ENCODE data around the gene RABL2B. TPM values are rescaled to one million over a fixed set of nuclear protein-coding genes. Genes with fewer than 3 reads are reported as not detected.
"Not testable (repeated sequence)": the region's sequence is repeated elsewhere in the genome, so short reads cannot be mapped to it uniquely, and the experiment has no call there.

RABL2B gene
- total RNA-seq, 1 experiment from 2014 or later, result 38.4 TPM

DNA sequence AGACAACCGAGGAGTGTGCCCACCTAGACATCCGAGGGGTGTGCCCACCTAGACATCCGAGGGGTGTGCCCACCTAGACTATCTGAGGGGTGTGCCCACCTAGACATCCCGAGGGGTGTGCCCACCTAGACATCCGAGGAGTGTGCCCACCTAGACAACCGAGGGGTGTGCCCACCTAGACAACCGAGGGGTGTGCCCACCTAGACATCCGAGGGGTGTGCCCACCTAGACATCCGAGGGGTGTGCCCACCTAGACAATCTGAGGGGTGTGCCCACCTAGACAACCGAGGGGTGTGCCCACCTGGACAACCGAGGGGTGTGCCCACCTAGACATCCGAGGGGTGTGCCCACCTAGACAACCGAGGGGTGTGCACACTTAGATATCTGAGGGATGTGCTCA, 34.8 kb downstream of the RABL2B start:
- BruUV-seq (replicated peaks); H3K4me3 Mint-ChIP-seq (ENCODE audit: low read depth, unreplicated experiment); CTCF ChIA-PET; H3K36me3 Mint-ChIP-seq (ENCODE audit: insufficient read depth, unreplicated experiment); H3K9me3 Mint-ChIP-seq (ENCODE audit: low read depth, unreplicated experiment); intact Hi-C loops (cut with micrococcal nuclease; ENCODE audit: unreplicated experiment); DNase-seq; H3K27ac Mint-ChIP-seq (ENCODE audit: unreplicated experiment); H3K4me1 Mint-ChIP-seq (ENCODE audit: low read depth, unreplicated experiment): not testable (repeated sequence)
- H3K27me3 Mint-ChIP-seq (ENCODE audit: unreplicated experiment), result peaks cover 42% of the 10 kb centered on the region

DNA sequence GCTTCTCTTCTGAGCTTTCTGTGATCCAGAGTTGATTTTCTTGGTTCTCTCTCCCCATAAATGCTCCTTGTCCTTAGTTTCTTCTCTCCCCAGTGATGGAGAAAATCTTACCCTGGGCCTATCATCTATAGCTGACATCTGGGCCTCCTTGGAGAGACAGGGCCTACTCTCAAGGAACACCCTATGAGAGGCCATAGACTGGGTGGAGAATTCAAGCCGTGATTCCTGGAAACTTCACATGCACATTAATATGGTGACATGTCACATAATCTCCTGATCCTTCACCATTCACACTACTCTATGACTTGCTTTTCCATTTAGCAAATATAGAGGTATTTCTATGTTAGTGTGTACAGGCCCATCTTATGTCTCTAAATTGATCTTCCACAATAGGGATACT, 35.9 kb downstream of the RABL2B start:
- not testable (repeated sequence) for BruUV-seq (replicated peaks)

DNA sequence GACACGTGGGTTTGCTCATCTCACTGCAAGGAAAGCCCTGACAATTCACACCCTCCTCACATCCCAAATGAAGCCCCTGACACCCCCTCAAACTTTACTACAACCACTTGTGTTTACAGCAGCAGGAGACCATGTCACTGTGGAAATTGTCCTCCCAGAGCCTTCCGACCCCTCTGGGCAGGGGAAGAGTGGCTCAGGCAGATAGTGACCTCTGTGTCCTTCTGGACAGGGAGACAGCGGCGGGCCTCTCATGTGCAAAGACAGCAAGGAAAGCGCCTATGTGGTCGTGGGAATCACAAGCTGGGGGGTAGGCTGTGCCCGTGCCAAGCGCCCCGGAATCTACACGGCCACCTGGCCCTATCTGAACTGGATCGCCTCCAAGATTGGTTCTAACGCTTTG, 39.0 kb downstream of the RABL2B start:
- H3K4me1 Mint-ChIP-seq (ENCODE audit: low read depth, unreplicated experiment); BruUV-seq (replicated peaks); H3K4me3 Mint-ChIP-seq (ENCODE audit: low read depth, unreplicated experiment); CTCF ChIA-PET; DNase-seq; intact Hi-C loops (cut with micrococcal nuclease; ENCODE audit: unreplicated experiment); H3K27ac Mint-ChIP-seq (ENCODE audit: unreplicated experiment); H3K9me3 Mint-ChIP-seq (ENCODE audit: low read depth, unreplicated experiment); H3K36me3 Mint-ChIP-seq (ENCODE audit: insufficient read depth, unreplicated experiment): not testable (repeated sequence)
- peaks cover 39% of the 10 kb centered on the region for H3K27me3 Mint-ChIP-seq (ENCODE audit: unreplicated experiment)

More for the DNA sequence above, 35.9 kb downstream of the RABL2B start:
- H3K9me3 Mint-ChIP-seq (ENCODE audit: low read depth, unreplicated experiment); H3K27ac Mint-ChIP-seq (ENCODE audit: unreplicated experiment); H3K4me1 Mint-ChIP-seq (ENCODE audit: low read depth, unreplicated experiment); DNase-seq; H3K4me3 Mint-ChIP-seq (ENCODE audit: low read depth, unreplicated experiment); CTCF ChIA-PET; H3K36me3 Mint-ChIP-seq (ENCODE audit: insufficient read depth, unreplicated experiment); intact Hi-C loops (cut with micrococcal nuclease; ENCODE audit: unreplicated experiment): not testable (repeated sequence)
- peaks cover 30% of the 10 kb centered on the region for H3K27me3 Mint-ChIP-seq (ENCODE audit: unreplicated experiment)

DNA sequence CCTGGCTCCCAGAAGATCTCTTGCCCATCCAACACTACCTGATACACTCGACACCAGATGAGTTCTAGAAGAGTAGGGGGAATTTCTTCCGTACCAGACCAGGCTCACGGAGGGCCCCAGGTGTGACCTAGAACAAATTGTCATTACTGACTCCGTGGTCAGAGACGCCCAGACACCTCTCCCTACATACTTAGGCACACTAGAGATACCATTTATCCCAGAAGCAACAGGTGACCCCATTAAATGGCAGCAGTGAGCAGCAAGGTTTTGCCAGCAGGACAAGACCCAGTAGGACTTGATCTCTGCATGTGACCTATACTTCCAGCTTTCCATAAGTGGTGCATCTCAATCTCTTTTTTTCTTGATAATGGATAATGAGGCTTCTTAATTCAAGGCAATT, 42.7 kb downstream of the RABL2B start:
- H3K36me3 Mint-ChIP-seq (ENCODE audit: insufficient read depth, unreplicated experiment); BruUV-seq (replicated peaks); CTCF ChIA-PET; H3K4me3 Mint-ChIP-seq (ENCODE audit: low read depth, unreplicated experiment); H3K9me3 Mint-ChIP-seq (ENCODE audit: low read depth, unreplicated experiment); DNase-seq; H3K4me1 Mint-ChIP-seq (ENCODE audit: low read depth, unreplicated experiment); H3K27ac Mint-ChIP-seq (ENCODE audit: unreplicated experiment); intact Hi-C loops (cut with micrococcal nuclease; ENCODE audit: unreplicated experiment): not testable (repeated sequence)
- H3K27me3 Mint-ChIP-seq (ENCODE audit: unreplicated experiment), result peaks cover 63% of the 10 kb centered on the region

DNA sequence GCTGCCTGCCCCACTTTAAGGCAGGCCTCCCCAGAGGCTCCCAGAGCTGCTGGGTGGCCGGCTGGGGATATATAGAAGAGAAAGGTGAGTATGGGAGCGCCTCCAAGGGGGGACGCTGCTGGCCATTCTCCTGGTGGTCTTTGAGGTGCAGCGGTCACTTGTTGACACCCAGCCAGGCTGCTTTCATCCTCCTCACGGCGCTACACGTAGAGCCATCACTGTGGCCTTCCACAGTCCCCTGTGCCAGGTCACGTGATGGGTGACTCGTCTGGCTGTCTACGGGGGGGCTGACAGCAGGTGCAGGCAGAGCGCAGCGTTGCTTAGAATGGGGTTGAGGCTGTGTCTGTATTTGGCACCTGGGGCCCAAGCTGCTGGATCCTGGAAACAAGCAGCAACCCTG, 43.5 kb downstream of the RABL2B start:
- Mint-ChIP-seq H3K4me3 (ENCODE audit: low read depth, unreplicated experiment) (no peak overlapping the region), H3K9me3 (ENCODE audit: low read depth, unreplicated experiment) (no peaks in the 10 kb centered on the region), H3K27ac (ENCODE audit: unreplicated experiment) (no peak overlapping the region), H3K36me3 (ENCODE audit: insufficient read depth, unreplicated experiment) (no peaks in the 10 kb centered on the region), H3K4me1 (ENCODE audit: low read depth, unreplicated experiment) (no peaks in the 10 kb centered on the region), H3K27me3 (ENCODE audit: unreplicated experiment) (peaks cover 71% of the 10 kb centered on the region)
- CTCF ChIA-PET, result no interaction called here
- TF ChIP-seq, protein P1, sequence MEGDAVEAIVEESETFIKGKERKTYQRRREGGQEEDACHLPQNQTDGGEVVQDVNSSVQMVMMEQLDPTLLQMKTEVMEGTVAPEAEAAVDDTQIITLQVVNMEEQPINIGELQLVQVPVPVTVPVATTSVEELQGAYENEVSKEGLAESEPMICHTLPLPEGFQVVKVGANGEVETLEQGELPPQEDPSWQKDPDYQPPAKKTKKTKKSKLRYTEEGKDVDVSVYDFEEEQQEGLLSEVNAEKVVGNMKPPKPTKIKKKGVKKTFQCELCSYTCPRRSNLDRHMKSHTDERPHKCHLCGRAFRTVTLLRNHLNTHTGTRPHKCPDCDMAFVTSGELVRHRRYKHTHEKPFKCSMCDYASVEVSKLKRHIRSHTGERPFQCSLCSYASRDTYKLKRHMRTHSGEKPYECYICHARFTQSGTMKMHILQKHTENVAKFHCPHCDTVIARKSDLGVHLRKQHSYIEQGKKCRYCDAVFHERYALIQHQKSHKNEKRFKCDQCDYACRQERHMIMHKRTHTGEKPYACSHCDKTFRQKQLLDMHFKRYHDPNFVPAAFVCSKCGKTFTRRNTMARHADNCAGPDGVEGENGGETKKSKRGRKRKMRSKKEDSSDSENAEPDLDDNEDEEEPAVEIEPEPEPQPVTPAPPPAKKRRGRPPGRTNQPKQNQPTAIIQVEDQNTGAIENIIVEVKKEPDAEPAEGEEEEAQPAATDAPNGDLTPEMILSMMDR (IDR thresholded peaks at IDR 0.05; ENCODE audit: unreplicated experiment), result no peak
- intact Hi-C loops (cut with micrococcal nuclease; ENCODE audit: unreplicated experiment), result no loop called here
- no TSS peak for BruUV-seq (replicated peaks)
- DNase-seq, result no peak

DNA sequence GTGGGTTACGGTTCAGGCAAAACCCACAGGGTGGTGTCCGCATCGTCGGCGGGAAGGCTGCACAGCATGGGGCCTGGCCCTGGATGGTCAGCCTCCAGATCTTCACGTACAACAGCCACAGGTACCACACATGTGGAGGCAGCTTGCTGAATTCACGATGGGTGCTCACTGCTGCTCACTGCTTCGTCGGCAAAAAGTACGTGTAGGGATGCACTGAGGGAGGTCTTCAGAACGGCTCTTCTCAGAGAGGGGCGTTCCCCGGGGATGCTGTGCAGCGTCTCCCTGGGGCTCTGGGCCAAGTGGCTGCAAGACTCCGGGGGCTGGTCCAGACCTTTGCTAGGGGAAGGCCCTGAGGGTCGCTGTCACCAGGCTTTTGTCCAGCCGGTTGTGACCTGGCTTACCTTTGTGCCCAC, 44.2 kb downstream of the RABL2B start:
- Mint-ChIP-seq H3K36me3 (ENCODE audit: insufficient read depth, unreplicated experiment) (no peaks in the 10 kb centered on the region), H3K27ac (ENCODE audit: unreplicated experiment) (no peak overlapping the region), H3K27me3 (ENCODE audit: unreplicated experiment) (peaks cover 76% of the 10 kb centered on the region), H3K4me3 (ENCODE audit: low read depth, unreplicated experiment) (no peak overlapping the region), H3K4me1 (ENCODE audit: low read depth, unreplicated experiment) (no peaks in the 10 kb centered on the region), H3K9me3 (ENCODE audit: low read depth, unreplicated experiment) (no peaks in the 10 kb centered on the region)
- TF ChIP-seq, protein P1 (IDR thresholded peaks at IDR 0.05; ENCODE audit: unreplicated experiment), result no peak
- BruUV-seq (replicated peaks), result no TSS peak
- no peak for DNase-seq
- intact Hi-C loops (cut with micrococcal nuclease; ENCODE audit: unreplicated experiment), result no loop called here
- CTCF ChIA-PET, result no interaction called here
